Activated CD4-positive, alpha-beta T cell treated with anti-CD3 and anti-CD28 coated beads, Interleukin-2, amount 10 ng/mL, durations not matched to agents 24 days and 14 days (primary cell): ENCODE measurements around the gene RNF6. TPM values are rescaled to one million over a fixed set of nuclear protein-coding genes. Genes with fewer than 3 reads are reported as not detected.

Experiments used
- DNase-seq: peaks from one replicate; pipeline ENCODE4 v3.0.0; 2022
- H3K27ac Mint-ChIP-seq: one replicate; pipeline ENCODE4 v1.8.0; 2022; ENCODE audit warnings: mild to moderate bottlenecking, mixed read lengths
- H3K27me3 Mint-ChIP-seq: one replicate; pipeline ENCODE4 v1.8.0; 2022; ENCODE audit warnings: mixed read lengths
- H3K36me3 Mint-ChIP-seq: one replicate; pipeline ENCODE4 v1.8.0; 2022; ENCODE audit warnings: low read depth, mild to moderate bottlenecking, mixed read lengths
- H3K4me1 Mint-ChIP-seq: one replicate; pipeline ENCODE4 v1.8.0; 2021; ENCODE audit warnings: mixed read lengths
- H3K4me3 Mint-ChIP-seq: one replicate; pipeline ENCODE4 v1.8.0; 2022; ENCODE audit warnings: mild to moderate bottlenecking, moderate library complexity, mixed read lengths
- H3K9me3 Mint-ChIP-seq: one replicate; pipeline ENCODE4 v1.8.0; 2021; ENCODE audit warnings: mixed read lengths
- intact Hi-C: fragments of 100-400 bp; cut with micrococcal nuclease; formaldehyde crosslinking; loops from one replicate; pipeline ENCODE4 v1.15.1; 2023
- total RNA-seq: library from RNA; stranded (reverse); gene quantifications from 2 replicates; pipeline ENCODE4 v1.2.3, GENCODE V29; 2022

The RNF6 gene
- total RNA-seq, 1 donor from 2014 or later = 53.4 TPM

DNA sequence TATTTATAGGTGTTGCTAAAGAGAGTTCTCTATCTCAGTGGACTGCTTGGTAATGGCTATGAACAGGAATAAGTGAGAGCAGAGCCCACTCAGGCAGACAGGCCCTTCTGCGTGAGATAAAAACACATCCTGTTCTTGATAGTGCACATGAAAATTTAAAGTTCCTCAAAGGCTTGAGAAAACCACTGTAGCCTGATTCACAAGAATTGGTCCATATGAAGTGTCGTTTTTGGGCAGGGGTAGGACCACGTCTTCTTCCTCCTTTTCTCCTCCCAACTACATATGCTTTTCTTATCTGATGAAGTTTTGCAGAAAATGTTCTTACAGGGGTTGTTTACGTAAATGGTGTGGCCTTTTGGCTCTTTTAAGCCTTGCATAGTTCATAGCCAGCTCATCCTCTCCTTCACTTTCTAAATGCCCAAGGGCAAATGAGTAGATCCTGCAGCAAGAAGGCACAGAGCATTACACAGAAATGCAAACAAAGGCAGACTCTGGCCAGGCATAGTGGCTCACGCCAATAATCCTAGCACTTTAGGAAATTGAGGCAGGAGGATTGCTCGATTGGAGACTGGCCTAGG lies 53.8 kb downstream of the RNF6 start:
- intact Hi-C loops = no loop called here
- H3K36me3 Mint-ChIP-seq = no peaks in the 10 kb centered on the region
- no peak overlapping the region for H3K4me3 Mint-ChIP-seq
- H3K4me1 Mint-ChIP-seq = peaks cover 2% of the 10 kb centered on the region
- H3K27me3 Mint-ChIP-seq = no peaks in the 10 kb centered on the region
- no peak for DNase-seq
- no peaks in the 10 kb centered on the region for H3K9me3 Mint-ChIP-seq
- no peak overlapping the region for H3K27ac Mint-ChIP-seq

DNA sequence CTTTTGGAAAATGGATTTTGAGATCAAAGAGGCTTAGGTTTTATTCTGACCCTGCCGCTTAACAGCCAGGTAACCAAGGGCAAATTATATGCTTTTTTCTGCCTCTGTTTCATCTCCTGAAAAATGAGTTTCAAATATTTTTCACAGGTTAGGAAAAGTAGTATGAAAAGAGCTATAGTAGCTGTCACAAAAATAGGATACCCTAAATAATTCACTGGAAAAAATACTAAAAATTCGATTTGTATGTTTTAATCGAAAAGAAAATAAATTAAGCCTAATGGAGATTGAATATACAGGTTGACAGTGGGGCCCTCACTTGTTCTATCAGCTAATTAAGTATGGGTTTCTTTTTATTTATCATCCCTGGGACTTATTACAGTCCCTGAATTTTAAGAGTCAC lies 58.3 kb downstream of the RNF6 start:
- intact Hi-C loops = no loop called here
- no peaks in the 10 kb centered on the region for H3K9me3 Mint-ChIP-seq
- no peak overlapping the region for H3K27ac Mint-ChIP-seq

More for the DNA sequence above, 58.3 kb downstream of the RNF6 start:
- no peak for DNase-seq
- Mint-ChIP-seq H3K36me3 (no peaks in the 10 kb centered on the region), H3K4me3 (no peak overlapping the region), H3K27me3 (no peaks in the 10 kb centered on the region), H3K4me1 (peaks cover 2% of the 10 kb centered on the region)

Other genes starting within 250 kb of the RNF6 start
- 2.2 and 2.3 TPM in 2 replicates for gene SHISA2, start 170.3 kb downstream of the RNF6 start, total RNA-seq
- 18.6 and 20.0 TPM in 2 replicates for gene CDK8, start 31.8 kb upstream of the RNF6 start, total RNA-seq